PC-3 (cell line): Measurements from ENCODE around the gene GOT2. TPM values are rescaled to one million over a fixed set of nuclear protein-coding genes. Genes with fewer than 3 reads are reported as not detected.

Source experiments
- ATAC-seq: fragments of 200-7000 bp; cut with Tn5 transposase; 2 replicates; pipeline ENCODE4 v1.9.1; 2020; ENCODE audit warnings: mild to moderate bottlenecking, moderate library complexity
- BruUV-seq: library from RNA; stranded (reverse); fragments of 400-500 nt; replicated peaks from 2 replicates; lab custom pipeline; 2021; lab: Mats Ljungman, UMichigan
- CTCF ChIA-PET: fragments of 300-600 bp; sonication (Branson Sonifier 250); formaldehyde crosslinking; loops from one replicate; lab custom pipeline; 2022; ENCODE audit warnings: antibody characterized with exemption; lab: Charles Lee
- POLR2A ChIA-PET: fragments of 300-600 bp; sonication (Branson Sonifier 250); formaldehyde crosslinking; loops from one replicate; lab custom pipeline; 2022; ENCODE audit warnings: antibody characterized with exemption; ENCODE audit not compliant: unreplicated experiment; lab: Charles Lee
- DNase-seq: peaks from one replicate; pipeline ENCODE4 v3.0.0-alpha.2; 2015
- H2AFZ ChIP-seq: fragments of 300-600 bp; sonication (generic); 2 replicates; pipeline ENCODE4 v1.6.0; 2016; ENCODE audit warnings: antibody characterized with exemption, low read length
- H3F3A ChIP-seq: fragments of 300-600 bp; sonication (generic); one replicate; pipeline ENCODE4 v1.6.0; 2017; ENCODE audit warnings: antibody characterized with exemption, low read length, control low read depth, mild to moderate bottlenecking; ENCODE audit not compliant: unreplicated experiment
- H3K27ac ChIP-seq: fragments of 300-600 bp; sonication (generic); 2 replicates; pipeline ENCODE4 v1.5.1; 2016; ENCODE audit warnings: mild to moderate bottlenecking, low read length
- H3K27me3 ChIP-seq: fragments of 300-600 bp; sonication (generic); 2 replicates; pipeline ENCODE4 v1.6.1; 2016; ENCODE audit warnings: low read length, mixed read lengths
- H3K36me3 ChIP-seq: fragments of 300-600 bp; sonication (generic); 2 replicates; pipeline ENCODE4 v1.6.1; 2016; ENCODE audit warnings: low read depth, mixed run types, low read length, mixed read lengths
- H3K4me1 ChIP-seq: fragments of 300-600 bp; sonication (generic); 2 replicates; pipeline ENCODE4 v1.5.1; 2016; ENCODE audit warnings: low read length; ENCODE audit not compliant: insufficient read depth
- H3K4me2 ChIP-seq: fragments of 300-600 bp; sonication (generic); 2 replicates; pipeline ENCODE4 v1.6.0; 2016; ENCODE audit warnings: low read length
- H3K4me3 ChIP-seq: fragments of 300-600 bp; sonication (generic); 2 replicates; pipeline ENCODE4 v1.5.1; 2016; ENCODE audit warnings: mild to moderate bottlenecking, low read length, mixed read lengths
- H3K79me2 ChIP-seq: fragments of 300-600 bp; sonication (generic); 2 replicates; pipeline ENCODE4 v1.6.1; 2017; ENCODE audit warnings: low read length, mixed read lengths
- H3K9ac ChIP-seq: fragments of 300-600 bp; sonication (generic); 2 replicates; pipeline ENCODE4 v1.6.0; 2016; ENCODE audit warnings: mild to moderate bottlenecking, low read length
- H3K9me2 ChIP-seq: fragments of 300-600 bp; sonication (generic); replicated peaks from 2 replicates; pipeline ENCODE4 v1.6.1; 2016; ENCODE audit warnings: mixed run types, low read length, mixed read lengths
- H3K9me3 ChIP-seq: fragments of 300-600 bp; sonication (generic); 2 replicates; pipeline ENCODE4 v1.6.1; 2016; ENCODE audit warnings: low read length, mixed read lengths
- H4K20me1 ChIP-seq: fragments of 300-600 bp; sonication (generic); 2 replicates; pipeline ENCODE4 v1.6.1; 2016; ENCODE audit warnings: low read length, mixed read lengths
- CTCF ChIP-seq: fragments of 300-600 bp; sonication (generic); conservative IDR thresholded peaks from 2 replicates; pipeline ENCODE4 v1.5.1; 2017; ENCODE audit warnings: antibody characterized with exemption, low read depth, mild to moderate bottlenecking, low read length
- EZH2 ChIP-seq: fragments of 300-600 bp; sonication (generic); IDR thresholded peaks from one replicate; pipeline ENCODE4 v1.6.1; 2017; ENCODE audit warnings: antibody characterized with exemption, mild to moderate bottlenecking, low read length; ENCODE audit not compliant: unreplicated experiment
- EZH2phosphoT487 ChIP-seq: fragments of 300-600 bp; sonication (generic); IDR thresholded peaks from 2 replicates; pipeline ENCODE4 v1.6.1; 2018; ENCODE audit warnings: mild to moderate bottlenecking, antibody characterized with exemption, low read length, borderline replicate concordance
- intact Hi-C: fragments of 100-400 bp; cut with micrococcal nuclease; formaldehyde crosslinking; loops from 2 replicates; pipeline ENCODE4 v1.9.0; 2023
- total RNA-seq: library from RNA; depleted of rRNA; stranded (reverse); fragments of >200 nt; gene quantifications from 2 replicates; pipeline ENCODE4 v1.2.3, GENCODE V29; 2014

The GOT2 gene
- total RNA-seq, 1 experiment from 2014 or later = 83.6 TPM

- no peak overlapping the region for H3K27ac ChIP-seq
- no peak for TF ChIP-seq EZH2
- TF ChIP-seq CTCF = no peak
- TF ChIP-seq EZH2phosphoT487 = no peak
- ATAC-seq (no peak), DNase-seq (no peak)
- CTCF ChIA-PET = no interaction called here
- peaks cover 11% of the 10 kb centered on the region; the same call in 1 of the 2 replicates for H3K36me3 ChIP-seq
- no peaks in the 10 kb centered on the region for H3K9me3 ChIP-seq
- POLR2A ChIA-PET = no interaction called here
- BruUV-seq = no TSS peak
- H4K20me1 ChIP-seq = no peaks in the 10 kb centered on the region
- H2AFZ ChIP-seq = no peak overlapping the region
- no peak overlapping the region for H3K4me2 ChIP-seq
- H3K9me2 ChIP-seq = no peaks in the 10 kb centered on the region
- H3K9ac ChIP-seq = no peak overlapping the region
- no peaks in the 10 kb centered on the region for H3K27me3 ChIP-seq
- no peaks in the 10 kb centered on the region for H3K4me1 ChIP-seq
- no peak overlapping the region for H3K4me3 ChIP-seq
- intact Hi-C loops = no loop called here
- no peaks in the 10 kb centered on the region for H3F3A ChIP-seq
- no peaks in the 10 kb centered on the region for H3K79me2 ChIP-seq
Observed at GRCh38 chr16:58709333-58709732, 24.8 kb downstream of the GOT2 start.

GRCh38 chr16:58699151-58699550 lies 35.0 kb downstream of the GOT2 start:
- Histone ChIP-seq H3F3A (no peaks in the 10 kb centered on the region), H4K20me1 (no peaks in the 10 kb centered on the region), H3K27me3 (no peaks in the 10 kb centered on the region), H3K9ac (no peak overlapping the region), H3K27ac (no peak overlapping the region), H3K4me1 (no peaks in the 10 kb centered on the region), H3K4me2 (no peak overlapping the region), H3K79me2 (no peaks in the 10 kb centered on the region), H2AFZ (no peak overlapping the region), H3K9me3 (no peaks in the 10 kb centered on the region), H3K4me3 (no peak overlapping the region), H3K9me2 (no peaks in the 10 kb centered on the region), H3K36me3 (no peaks in the 10 kb centered on the region)
- no TSS peak for BruUV-seq
- DNase-seq = no peak
- no peak for ATAC-seq
- CTCF ChIA-PET = no interaction called here
- intact Hi-C loops = no loop called here
- no peak for TF ChIP-seq EZH2phosphoT487
- no peak for TF ChIP-seq EZH2
- no peak for TF ChIP-seq CTCF
- POLR2A ChIA-PET = no interaction called here

GRCh38 chr16:58695368-58695767 lies 38.7 kb downstream of the GOT2 start:
- Histone ChIP-seq H3K27ac (no peak overlapping the region), H3K27me3 (no peaks in the 10 kb centered on the region), H3K4me3 (no peak overlapping the region), H2AFZ (no peak overlapping the region), H3K9ac (no peak overlapping the region), H3K9me3 (no peaks in the 10 kb centered on the region), H3K4me2 (no peak overlapping the region), H3K9me2 (no peaks in the 10 kb centered on the region), H3K36me3 (no peaks in the 10 kb centered on the region), H4K20me1 (no peaks in the 10 kb centered on the region), H3F3A (no peaks in the 10 kb centered on the region), H3K79me2 (no peaks in the 10 kb centered on the region), H3K4me1 (no peaks in the 10 kb centered on the region)
- TF ChIP-seq EZH2phosphoT487 = no peak
- no peak for TF ChIP-seq EZH2
- TF ChIP-seq CTCF = no peak
- intact Hi-C loops = no loop called here
- ChIA-PET CTCF (no interaction called here), POLR2A (no interaction called here)
- no TSS peak for BruUV-seq
- DNase-seq (no peak), ATAC-seq (no peak)
